H1 (cell line): ENCODE results near the gene PTPRT. TPM values are rescaled to one million over a fixed set of nuclear protein-coding genes. Genes with fewer than 3 reads are reported as not detected.

Experiments used
- E2F6 ChIP-seq: IDR thresholded peaks from 2 replicates; pipeline ENCODE4 v1.6.1; 2012; ENCODE audit warnings: inconsistent platforms
- PHF8 ChIP-seq: fragments of 200-600 bp; sonication (generic); conservative IDR thresholded peaks from 2 replicates; pipeline ENCODE4 v1.7.1; 2012; ENCODE audit warnings: low read depth, mild to moderate bottlenecking, inconsistent platforms, low read length, moderate library complexity
- SP2 ChIP-seq: IDR thresholded peaks from 2 replicates; pipeline ENCODE4 v1.6.1; 2012; ENCODE audit warnings: mild to moderate bottlenecking, low read length, inconsistent platforms
- polyA plus RNA-seq, 7 experiments: library from polyadenylated mRNA; depleted of rRNA in 3 of 7; stranded (reverse) in 5 of 7; unstranded in 2 of 7; fragments of >200 nt in 5 of 7; fragments of 200-250 nt in 2 of 7; gene quantifications; 1 replicate in 5 of 7; 2 replicates in 1 of 7; 4 replicates in 1 of 7; pipeline versions ENCODE4 v1.2.1 to v1.2.3, GENCODE V29; 2011 to 2013; ENCODE audit warnings: missing spikeins in 2 of 7, mixed read lengths in 2 of 7
- total RNA-seq: library from RNA; stranded (reverse); fragmentation: NEBNext Ultra II Directional; extraction: Animal tissue kit (Norgen Biotek cat#: 25700); gene quantifications from 2 replicates; pipeline ENCODE4 v1.2.1, GENCODE V29; 2021

The PTPRT gene
- total and polyA plus RNA-seq, 2 of the 8 experiments (the other 6 are each of a cell fraction or from before 2014, with no cell fraction given) = 0.33 to 1.8 TPM

- TF ChIP-seq E2F6 (no peak), SP2 (no peak), PHF8 (no peak)
- TF ChIP-seq, all 59 proteins: peak for 0
Observed at GRCh38 chr20:42587427-42587826, 602.3 kb downstream of the PTPRT start (continued).
